ENCODE measurements around the gene FFAR3. TPM values are rescaled to one million over a fixed set of nuclear protein-coding genes. Genes with fewer than 3 reads are reported as not detected.

Gene FFAR3
- total RNA-seq, 1 donor = 0.54 TPM

- DNase-seq (ENCODE audit: low read depth in 2 of 3, low spot score in 2 of 3) = no peak
Observed at GRCh38 chr19:35329323-35329722, 28.9 kb upstream of the FFAR3 start.

GRCh38 chr19:35330475-35330874, 27.8 kb upstream of the FFAR3 start:
- no peak for DNase-seq (ENCODE audit: low read depth in 2 of 3, low spot score in 2 of 3)

DNA sequence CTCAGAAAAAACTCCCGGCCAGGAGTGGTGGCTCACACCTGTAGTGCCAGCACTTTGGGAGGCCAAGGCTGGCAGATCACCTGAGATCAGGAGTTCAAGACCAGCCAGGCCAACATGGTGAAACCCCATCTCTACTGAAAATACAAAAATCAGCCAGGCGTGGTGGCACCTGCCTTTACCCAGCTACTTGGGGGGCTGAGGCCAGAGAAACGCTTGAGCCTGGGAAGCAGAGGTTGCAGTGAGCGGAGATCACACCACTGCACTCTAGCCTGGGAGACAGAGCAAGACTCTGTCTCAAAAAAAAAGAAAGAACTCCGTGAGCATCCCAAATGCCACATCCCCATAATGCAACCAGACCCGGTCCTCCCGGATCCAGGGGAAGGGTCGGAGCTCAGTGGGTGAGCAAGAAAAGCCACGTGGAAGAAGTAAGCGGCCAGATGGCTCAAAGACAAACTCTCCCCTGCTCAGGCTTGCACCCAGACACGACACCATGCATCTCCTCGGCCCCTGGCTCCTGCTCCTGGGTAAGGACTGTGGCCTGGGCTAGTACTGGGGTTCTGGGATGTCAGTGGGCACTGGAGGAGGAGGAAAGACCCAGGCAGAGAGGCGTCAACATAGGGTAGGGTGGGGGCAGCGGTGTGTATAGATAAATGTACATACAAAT, 26.6 kb upstream of the FFAR3 start:
- DNase-seq (ENCODE audit: low read depth in 2 of 3, low spot score in 2 of 3) = no peak

- DNase-seq (ENCODE audit: low read depth in 2 of 3, low spot score in 2 of 3) = no peak
Observed at GRCh38 chr19:35332817-35333216, 25.4 kb upstream of the FFAR3 start.

- no peak for DNase-seq (ENCODE audit: low read depth in 2 of 3, low spot score in 2 of 3)
Observed at GRCh38 chr19:35334144-35334753, 24.0 kb upstream of the FFAR3 start.

- no peak for DNase-seq (ENCODE audit: low read depth in 2 of 3, low spot score in 2 of 3)
Observed at GRCh38 chr19:35336166-35336955, 21.9 kb upstream of the FFAR3 start.

DNA sequence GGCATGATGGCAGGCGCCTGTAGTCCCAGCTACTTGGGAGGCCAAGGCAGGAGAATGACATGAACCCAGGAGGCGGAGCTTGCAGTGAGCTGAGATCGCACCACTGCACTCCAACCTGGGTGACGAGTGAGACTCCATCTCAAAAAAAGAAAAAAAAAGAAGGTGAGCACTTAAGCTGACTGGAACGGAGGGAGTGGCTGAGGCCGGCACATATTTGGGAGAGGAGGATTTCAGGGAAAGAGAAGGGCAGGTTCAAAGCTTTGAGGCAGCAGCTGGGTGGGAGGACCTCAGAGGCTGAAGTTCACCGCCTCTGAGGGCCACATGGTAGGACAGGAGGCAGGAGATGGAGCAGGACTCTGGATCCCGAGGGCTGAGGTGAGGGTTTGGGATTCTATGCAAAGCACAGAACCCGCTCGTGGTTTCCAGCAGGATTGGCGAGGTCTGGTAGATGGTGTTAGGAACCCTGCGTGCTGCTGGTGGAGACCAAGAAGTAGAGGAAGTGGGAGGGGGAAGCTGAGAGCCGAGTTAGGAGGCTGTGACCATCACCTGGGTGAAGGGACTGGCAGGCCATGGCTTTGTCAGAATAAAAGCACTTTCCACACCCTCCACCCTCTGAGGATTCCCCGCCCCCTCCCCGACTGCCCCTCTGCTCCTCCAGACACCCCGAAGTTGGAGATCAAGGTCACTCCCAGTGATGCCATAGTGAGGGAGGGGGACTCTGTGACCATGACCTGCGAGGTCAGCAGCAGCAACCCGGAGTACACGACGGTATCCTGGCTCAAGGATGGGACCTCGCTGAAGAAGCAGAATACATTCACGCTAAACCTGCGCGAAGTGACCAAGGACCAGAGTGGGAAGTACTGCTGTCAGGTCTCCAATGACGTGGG, 20.9 kb upstream of the FFAR3 start:
- no peak for DNase-seq (ENCODE audit: low read depth in 2 of 3, low spot score in 2 of 3)

DNA sequence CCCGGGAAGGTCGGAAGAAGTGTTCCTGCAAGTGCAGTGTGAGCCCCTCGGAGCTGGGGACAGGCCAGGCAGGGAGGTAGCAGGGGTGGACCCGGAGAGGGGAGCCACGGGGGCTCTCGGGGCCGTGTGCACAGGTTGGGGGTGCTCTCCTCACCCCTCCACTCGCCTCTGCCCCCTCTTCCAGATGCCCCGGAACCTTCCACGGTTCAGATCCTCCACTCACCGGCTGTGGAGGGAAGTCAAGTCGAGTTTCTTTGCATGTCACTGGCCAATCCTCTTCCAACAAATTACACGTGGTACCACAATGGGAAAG, 20.3 kb upstream of the FFAR3 start:
- no peak for DNase-seq (ENCODE audit: low read depth in 2 of 3, low spot score in 2 of 3)

- no peak for DNase-seq (ENCODE audit: low read depth in 2 of 3, low spot score in 2 of 3)
Observed at GRCh38 chr19:35340431-35340830, 17.8 kb upstream of the FFAR3 start.

- DNase-seq (ENCODE audit: low read depth in 2 of 3, low spot score in 2 of 3) = no peak
Observed at GRCh38 chr19:35341006-35341405, 17.3 kb upstream of the FFAR3 start.

DNA sequence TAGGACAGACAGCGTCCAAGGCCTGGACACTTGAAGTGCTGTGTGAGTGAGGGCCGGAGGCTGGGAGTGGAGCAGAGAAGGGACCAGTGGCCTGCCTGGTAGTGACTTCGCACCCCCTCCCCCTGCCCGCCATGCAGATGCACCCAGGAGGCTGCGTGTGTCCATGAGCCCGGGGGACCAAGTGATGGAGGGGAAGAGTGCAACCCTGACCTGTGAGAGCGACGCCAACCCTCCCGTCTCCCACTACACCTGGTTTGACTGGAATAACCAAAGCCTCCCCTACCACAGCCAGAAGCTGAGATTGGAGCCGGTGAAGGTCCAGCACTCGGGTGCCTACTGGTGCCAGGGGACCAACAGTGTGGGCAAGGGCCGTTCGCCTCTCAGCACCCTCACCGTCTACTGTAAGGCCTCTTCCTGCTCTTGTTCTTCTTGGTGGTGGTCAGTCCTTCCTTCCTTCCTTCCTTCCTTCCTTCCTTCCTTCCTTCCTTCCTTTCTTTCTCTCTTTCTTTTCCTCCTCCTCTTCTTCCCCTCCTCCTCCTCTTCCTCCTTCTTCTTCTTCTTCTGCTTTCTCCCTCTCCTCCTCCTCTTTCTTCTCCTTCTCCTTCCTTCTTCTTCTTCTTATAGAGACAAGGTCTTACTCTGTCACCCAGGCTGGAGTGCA, 16.6 kb upstream of the FFAR3 start:
- no peak for DNase-seq (ENCODE audit: low read depth in 2 of 3, low spot score in 2 of 3)

DNA sequence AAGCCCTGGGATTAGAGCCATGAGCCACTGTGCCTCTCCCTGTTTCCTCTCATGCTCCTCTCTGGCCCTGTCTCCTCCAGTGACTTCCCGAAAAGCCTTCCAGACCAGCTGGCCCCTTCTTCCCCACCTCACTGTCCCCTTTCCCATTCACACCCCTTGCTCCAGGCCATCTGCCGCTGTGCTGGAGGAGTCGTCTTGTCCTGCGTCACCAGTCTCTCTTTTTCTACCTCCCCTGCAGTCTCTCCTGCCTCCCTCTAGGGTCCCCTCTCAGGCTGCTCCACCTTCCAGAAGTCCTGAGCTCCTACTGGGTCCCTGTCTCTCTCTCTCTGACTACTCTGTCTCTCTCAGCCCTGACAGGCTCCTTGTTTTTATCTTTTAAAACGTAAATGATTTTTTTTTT, 15.8 kb upstream of the FFAR3 start:
- no peak for DNase-seq (ENCODE audit: low read depth in 2 of 3, low spot score in 2 of 3)

DNA sequence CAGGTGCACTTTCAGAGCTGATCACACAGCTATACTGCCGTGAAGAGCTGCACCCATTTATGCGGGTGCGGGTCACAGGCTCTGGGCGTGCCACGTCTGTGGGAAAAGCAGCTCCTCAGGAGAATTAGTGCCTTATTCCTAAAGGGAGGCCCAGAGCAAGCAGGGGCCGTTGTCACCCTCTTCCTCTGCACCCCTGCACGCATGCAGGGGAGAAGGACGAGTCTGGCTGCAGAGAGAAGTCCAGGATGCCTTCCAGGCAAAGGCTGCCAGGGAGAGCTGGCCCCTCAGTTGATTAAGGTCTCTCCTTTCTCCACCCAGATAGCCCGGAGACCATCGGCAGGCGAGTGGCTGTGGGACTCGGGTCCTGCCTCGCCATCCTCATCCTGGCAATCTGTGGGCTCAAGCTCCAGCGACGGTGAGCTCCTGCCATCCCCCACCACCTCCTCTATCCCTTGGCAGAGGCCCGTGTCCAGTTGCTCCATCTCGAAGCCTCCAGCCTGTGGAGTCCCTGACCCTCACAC, 13.7 kb upstream of the FFAR3 start:
- DNase-seq (ENCODE audit: low read depth in 2 of 3, low spot score in 2 of 3) = no peak

- DNase-seq (ENCODE audit: low read depth in 2 of 3, low spot score in 2 of 3) = no peak
Observed at GRCh38 chr19:35345671-35346111, 12.6 kb upstream of the FFAR3 start.

DNA sequence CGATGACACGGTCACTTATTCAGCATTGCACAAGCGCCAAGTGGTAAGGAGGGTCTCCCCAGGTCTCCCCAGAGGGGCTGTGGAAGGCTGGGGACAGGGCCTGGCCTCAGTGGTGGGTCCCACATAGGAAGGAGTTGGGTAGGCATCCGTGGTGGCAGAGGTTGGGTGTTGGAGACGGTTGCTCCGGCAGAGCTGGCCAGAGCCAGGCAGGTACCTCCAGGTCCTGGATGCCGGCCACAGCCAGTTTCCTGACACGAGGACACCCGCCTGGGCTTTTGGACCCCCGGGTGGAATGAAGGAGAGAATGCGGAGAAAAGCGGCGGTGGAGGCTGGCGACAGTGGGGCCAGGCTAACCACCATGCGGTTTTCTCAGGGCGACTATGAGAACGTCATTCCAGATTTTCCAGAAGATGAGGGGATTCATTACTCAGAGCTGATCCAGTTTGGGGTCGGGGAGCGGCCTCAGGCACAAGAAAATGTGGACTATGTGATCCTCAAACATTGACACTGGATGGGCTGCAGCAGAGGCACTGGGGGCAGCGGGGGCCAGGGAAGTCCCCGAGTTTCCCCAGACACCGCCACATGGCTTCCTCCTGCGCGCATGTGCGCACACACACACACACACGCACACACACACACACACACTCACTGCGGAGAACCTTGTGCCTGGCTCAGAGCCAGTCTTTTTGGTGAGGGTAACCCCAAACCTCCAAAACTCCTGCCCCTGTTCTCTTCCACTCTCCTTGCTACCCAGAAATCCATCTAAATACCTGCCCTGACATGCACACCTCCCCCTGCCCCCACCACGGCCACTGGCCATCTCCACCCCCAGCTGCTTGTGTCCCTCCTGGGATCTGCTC, 11.8 kb upstream of the FFAR3 start:
- peak; percentile 34 to 88 (median 85) for DNase-seq (ENCODE audit: low read depth in 2 of 3, low spot score in 2 of 3)

GRCh38 chr19:35347171-35347929, 10.9 kb upstream of the FFAR3 start, which contains the start of gene FFAR1:
Gene FFAR1 (plus strand): TSS chr19:35347902. CDS start chr19:35351552, 3,650 bp downstream.
- DNase-seq (ENCODE audit: low read depth in 2 of 3, low spot score in 2 of 3) = peak in 2 of 3 donors; percentile 80 to 87

- DNase-seq (ENCODE audit: low read depth in 2 of 3, low spot score in 2 of 3) = no peak
Observed at GRCh38 chr19:35347930-35348298, 10.3 kb upstream of the FFAR3 start.

DNA sequence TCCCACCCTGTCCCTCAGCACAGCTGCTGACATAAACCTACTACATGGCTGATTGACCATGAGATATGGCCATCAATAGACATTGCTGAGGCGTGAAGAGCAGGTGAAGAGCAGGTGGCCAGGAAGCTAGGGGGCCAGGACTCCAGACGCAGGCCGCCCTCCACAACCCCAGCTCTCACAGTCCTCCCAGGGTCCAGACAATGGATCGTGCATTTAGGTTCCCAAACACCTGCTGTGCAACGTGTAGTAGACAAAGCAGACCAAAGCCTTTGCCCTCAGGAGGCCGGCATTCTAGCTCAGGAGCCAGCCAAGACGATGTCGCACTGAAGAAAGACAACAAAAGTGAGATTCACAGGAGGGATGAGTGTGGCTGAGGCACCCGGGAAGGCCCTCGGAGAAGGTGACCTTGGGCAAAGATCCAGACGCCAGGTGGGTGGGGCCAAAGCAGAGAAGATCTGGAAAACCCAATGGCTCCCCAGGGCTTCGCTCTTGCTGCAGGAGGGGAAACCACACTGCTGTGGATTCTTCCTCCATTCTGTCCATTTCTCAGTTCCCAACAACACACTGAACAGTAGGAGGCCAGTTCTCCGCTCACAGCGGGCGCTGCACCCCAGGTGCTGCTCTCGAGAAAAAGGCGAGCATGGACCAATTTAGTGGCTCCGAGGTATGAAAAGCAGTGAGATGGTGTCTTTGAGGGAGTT, 9.2 kb upstream of the FFAR3 start:
- no peak for DNase-seq (ENCODE audit: low read depth in 2 of 3, low spot score in 2 of 3)

Measured in hematopoietic multipotent progenitor cell (in vitro differentiated cells).